ENCODE data around the gene PDE6D.
A peak's percentile ranks its signal among the peaks of the same experiment; 100 is the strongest.

The PDE6D gene

GRCh38 chr2:231708773-231709635 lies 72.1 kb downstream of the PDE6D start:
- DNase-seq (ENCODE audit: low read depth in 2 of 3, low spot score in 1 of 3): peak in 1 of 3 donors; percentile 39

DNA sequence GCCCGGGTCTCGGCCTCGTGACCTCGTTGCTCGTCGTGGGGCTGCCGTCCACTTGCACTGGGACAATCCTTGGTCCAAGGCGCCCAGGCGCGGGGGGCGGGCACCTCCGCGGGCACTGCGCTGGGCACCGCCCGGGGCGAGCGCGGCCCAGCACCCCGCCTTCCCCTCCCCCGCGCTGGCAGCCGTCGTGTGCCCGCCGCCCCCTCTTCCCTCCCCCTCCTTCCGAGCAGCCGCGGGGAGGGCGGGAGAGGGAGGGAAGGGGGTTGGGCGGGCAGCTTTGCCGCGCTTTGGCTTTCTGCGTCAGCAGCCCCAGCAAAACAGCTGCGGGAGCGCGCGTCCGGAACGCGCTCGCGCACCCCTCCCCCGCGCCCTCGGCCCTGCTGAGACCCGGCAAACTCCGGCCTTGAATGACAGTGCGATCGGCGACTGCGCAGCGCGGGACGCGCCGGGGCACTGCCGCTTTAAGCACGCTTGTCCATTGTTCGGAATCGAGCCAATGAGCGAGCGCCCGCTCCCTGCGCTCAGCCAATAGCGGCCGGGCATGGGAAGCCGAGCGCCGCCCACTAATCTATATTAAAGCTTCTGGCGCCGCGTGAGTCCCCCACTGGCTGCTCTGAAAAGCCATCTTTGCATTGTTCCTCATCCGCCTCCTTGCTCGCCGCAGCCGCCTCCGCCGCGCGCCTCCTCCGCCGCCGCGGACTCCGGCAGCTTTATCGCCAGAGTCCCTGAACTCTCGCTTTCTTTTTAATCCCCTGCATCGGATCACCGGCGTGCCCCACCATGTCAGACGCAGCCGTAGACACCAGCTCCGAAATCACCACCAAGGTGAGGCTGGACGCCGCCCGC lies 72.9 kb downstream of the PDE6D start, which contains the start of gene PTMA:
TSS of gene PTMA (plus strand) at position 599 of the 846 bp plus-strand sequence. CDS start at position 781, 182 bp downstream.
- peak; percentile 98 to 99 (median 99) for DNase-seq (ENCODE audit: low read depth in 2 of 3, low spot score in 1 of 3)

DNA sequence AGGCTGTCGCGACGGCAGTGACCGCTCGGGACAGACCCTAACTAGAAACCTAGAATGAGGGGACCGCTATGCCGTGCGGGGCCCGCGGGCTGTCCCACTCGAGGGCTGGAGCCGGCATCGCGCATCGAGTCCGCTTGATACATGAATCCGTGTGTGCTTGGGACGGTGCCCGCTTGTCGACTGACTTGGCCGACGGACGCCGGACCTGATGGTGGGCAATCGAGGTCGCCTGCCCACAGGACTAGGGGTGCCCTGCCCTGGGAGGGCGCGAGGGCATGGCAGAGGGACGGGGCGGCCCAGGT lies 73.5 kb downstream of the PDE6D start:
- peak in 1 of 3 donors; percentile 42 for DNase-seq (ENCODE audit: low read depth in 2 of 3, low spot score in 1 of 3)

- DNase-seq (ENCODE audit: low read depth in 2 of 3, low spot score in 1 of 3): peak; percentile 95 to 97 (median 96)
Observed at GRCh38 chr2:231706731-231707624, 74.1 kb downstream of the PDE6D start.

DNA sequence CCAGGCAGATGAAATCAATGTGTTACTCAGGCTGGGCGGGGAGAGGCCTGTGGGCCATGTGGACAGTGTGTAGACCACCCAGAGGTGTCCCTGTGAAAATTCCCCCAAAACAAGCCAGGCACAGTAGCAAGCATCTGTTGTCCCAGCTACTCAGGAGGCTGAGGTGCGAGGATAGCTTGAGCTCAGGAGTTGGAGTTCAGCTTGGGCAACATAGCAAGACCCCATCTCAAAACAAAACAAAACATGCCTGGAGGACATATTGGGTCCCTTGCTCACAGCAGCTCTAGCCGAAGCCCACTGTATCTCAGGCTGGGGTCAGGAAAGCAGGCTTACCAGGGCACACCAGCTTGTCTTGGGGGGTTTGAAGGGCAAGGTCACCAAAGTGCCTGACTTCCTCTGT lies 77.1 kb downstream of the PDE6D start:
- DNase-seq (ENCODE audit: low read depth in 2 of 3, low spot score in 1 of 3): no peak

GRCh38 chr2:231701456-231702373 lies 79.4 kb downstream of the PDE6D start:
- no peak for DNase-seq (ENCODE audit: low read depth in 2 of 3, low spot score in 1 of 3)

GRCh38 chr2:231699006-231699405 lies 82.1 kb downstream of the PDE6D start:
- no peak for DNase-seq (ENCODE audit: low read depth in 2 of 3, low spot score in 1 of 3)

DNA sequence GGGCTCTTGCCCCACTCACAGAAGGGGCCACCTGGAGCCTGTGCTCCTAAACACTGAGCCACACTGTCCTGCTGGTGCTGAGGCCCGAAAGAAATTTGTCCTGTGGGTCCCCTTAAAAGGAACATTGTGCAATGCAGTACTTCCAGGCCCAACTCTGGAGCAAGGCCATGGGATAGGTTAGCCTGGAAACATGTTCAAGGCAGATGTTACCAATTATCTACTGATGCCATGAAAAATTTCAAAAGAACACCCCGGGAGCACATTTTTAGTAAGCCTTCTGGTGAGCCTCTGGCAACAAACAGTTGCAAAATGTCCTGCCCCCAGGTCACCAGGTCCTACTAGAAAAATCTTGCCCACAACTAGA lies 85.1 kb downstream of the PDE6D start:
- DNase-seq (ENCODE audit: low read depth in 2 of 3, low spot score in 1 of 3): no peak

DNA sequence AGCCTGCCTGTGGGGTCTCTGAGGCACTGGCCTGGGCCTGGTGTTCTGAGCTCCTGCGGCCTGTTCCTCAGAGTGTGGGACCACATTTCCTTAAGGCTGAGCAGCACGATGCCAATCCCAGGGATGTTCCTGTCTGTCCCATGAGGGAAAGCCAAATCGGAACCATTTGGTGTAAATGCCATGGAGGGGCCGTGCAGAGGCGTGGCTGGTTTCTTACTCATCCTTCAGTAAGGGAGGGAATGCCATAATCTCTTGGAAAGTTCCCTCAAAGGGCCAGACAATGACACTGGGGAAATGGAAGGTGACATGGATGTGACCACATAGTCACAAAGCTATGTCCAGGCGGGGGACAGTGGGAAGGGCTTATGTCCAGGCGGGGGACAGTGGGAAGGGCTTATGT lies 87.1 kb downstream of the PDE6D start:
- DNase-seq (ENCODE audit: low read depth in 2 of 3, low spot score in 1 of 3): no peak

DNA sequence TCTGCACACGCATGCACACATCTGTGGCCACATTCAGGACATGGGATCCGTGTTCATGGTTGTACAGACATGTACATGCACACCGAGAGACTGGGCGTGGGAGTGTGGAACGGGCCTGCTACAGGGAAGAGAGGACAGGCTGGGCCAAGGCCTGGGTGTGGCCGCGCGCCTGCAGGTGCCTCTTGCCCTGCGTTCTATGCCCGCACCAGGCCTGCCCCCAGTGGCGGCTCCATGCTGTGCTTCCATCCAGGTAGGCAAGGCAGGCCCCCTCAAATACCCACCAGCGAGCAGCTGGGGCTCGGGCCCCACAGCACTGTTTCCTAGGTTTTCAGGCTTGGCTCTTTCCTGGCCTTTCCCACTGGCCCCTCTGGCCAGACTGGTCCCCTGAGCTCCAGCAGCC lies 88.2 kb downstream of the PDE6D start:
- DNase-seq (ENCODE audit: low read depth in 2 of 3, low spot score in 1 of 3): no peak

GRCh38 chr2:231691251-231691772 lies 89.8 kb downstream of the PDE6D start:
- no peak for DNase-seq (ENCODE audit: low read depth in 2 of 3, low spot score in 1 of 3)

DNA sequence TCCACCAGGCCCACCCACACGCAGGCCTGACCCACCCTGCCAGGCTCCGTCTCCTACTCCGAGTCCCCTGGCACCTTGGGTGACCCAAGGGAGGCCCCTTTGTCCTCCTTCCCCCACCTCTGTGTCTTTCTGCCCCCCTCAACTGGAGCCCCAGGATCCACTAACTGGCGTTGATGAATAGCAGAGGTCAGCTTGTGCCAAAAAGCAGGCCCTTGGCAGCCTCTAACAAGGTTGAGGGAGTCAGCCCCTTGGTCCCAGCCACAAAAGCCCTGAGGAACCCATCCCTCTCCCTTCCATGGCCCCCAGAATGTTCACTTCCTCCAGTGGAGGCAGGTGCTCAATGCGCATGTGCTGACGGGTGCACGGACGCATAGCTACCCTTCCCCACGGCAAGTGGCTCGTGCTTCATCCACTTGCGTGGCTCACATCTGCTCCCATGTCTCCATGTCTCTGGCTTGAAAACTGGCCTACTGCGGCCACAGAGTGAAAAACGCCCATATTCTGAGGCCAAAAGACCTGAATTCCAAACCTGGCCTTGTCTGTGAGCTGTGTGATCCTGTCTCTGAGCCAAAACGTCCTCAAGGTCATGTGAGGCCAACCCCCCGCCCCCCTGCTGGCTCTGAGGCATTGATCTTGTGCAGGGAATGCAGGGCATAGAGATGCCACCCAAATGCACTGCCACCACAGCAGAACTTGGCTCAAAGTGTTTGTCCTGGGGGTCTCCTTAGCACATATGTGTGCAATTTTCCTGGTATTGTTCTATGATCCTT lies 91.8 kb downstream of the PDE6D start:
- no peak for DNase-seq (ENCODE audit: low read depth in 2 of 3, low spot score in 1 of 3)

GRCh38 chr2:231688719-231689118 lies 92.4 kb downstream of the PDE6D start:
- DNase-seq (ENCODE audit: low read depth in 2 of 3, low spot score in 1 of 3): no peak

- DNase-seq (ENCODE audit: low read depth in 2 of 3, low spot score in 1 of 3): no peak
Observed at GRCh38 chr2:231687961-231688360, 93.1 kb downstream of the PDE6D start.

- peak; percentile 39 to 56 (median 48) for DNase-seq (ENCODE audit: low read depth in 2 of 3, low spot score in 1 of 3)
Observed at GRCh38 chr2:231687133-231687852, 93.8 kb downstream of the PDE6D start.

- DNase-seq (ENCODE audit: low read depth in 2 of 3, low spot score in 1 of 3): no peak
Observed at GRCh38 chr2:231686192-231687100, 94.6 kb downstream of the PDE6D start.
